Natural killer cell (primary cell): ENCODE results near the gene GTF2I. TPM values are rescaled to one million over a fixed set of nuclear protein-coding genes. Genes with fewer than 3 reads are reported as not detected.

Source experiments
- ATAC-seq, 3 donors: fragments of 150-1000 bp in 2 of 3; fragments of 200-7000 bp in 1 of 3; cut with Tn5 transposase; 1 replicate in 1 of 3; 2 replicates in 2 of 3; pipeline ENCODE4 v1.10.0; 2021; ENCODE audit warnings: mild to moderate bottlenecking in 2 of 3, moderate library complexity in 2 of 3
- DNase-seq, 2 donors: peaks; one replicate each; pipeline versions ENCODE4 v3.0.0 to v3.0.0-alpha.2; 2013 to 2021; ENCODE audit warnings: mixed read lengths in 1 of 2
- H3K27ac ChIP-seq: one replicate; pipeline ENCODE4 v1.5.1; 2013; ENCODE audit warnings: mild to moderate bottlenecking, low read length
- H3K27me3 ChIP-seq: one replicate; pipeline ENCODE4 v1.6.1; 2013; ENCODE audit warnings: low read length; ENCODE audit not compliant: control insufficient read depth, insufficient read depth
- H3K36me3 ChIP-seq: one replicate; pipeline ENCODE4 v1.6.1; 2013; ENCODE audit warnings: low read length; ENCODE audit not compliant: control insufficient read depth, insufficient read depth
- H3K4me1 ChIP-seq: one replicate; pipeline ENCODE4 v1.6.1; 2013; ENCODE audit warnings: low read length; ENCODE audit not compliant: control insufficient read depth, insufficient read depth
- H3K4me3 ChIP-seq: one replicate; pipeline ENCODE4 v1.5.1; 2013; ENCODE audit warnings: low read length
- H3K9me3 ChIP-seq: one replicate; pipeline ENCODE4 v1.6.1; 2013; ENCODE audit warnings: low read length; ENCODE audit not compliant: control insufficient read depth, insufficient read depth
- H3K27ac Mint-ChIP-seq, 2 donors: one replicate each; pipeline ENCODE4 v1.8.0; 2022; ENCODE audit warnings: mild to moderate bottlenecking in 2 of 2, mixed read lengths in 2 of 2, moderate library complexity in 1 of 2
- H3K27me3 Mint-ChIP-seq, 2 donors: one replicate each; pipeline ENCODE4 v1.8.0; 2022; ENCODE audit warnings: low read depth in 2 of 2, mixed read lengths in 2 of 2
- H3K36me3 Mint-ChIP-seq: one replicate; pipeline ENCODE4 v1.8.0; 2022; ENCODE audit warnings: mixed read lengths
- H3K4me1 Mint-ChIP-seq, 2 donors: one replicate each; pipeline ENCODE4 v1.8.0; 2022; ENCODE audit warnings: mixed read lengths in 2 of 2
- H3K4me3 Mint-ChIP-seq: one replicate; pipeline ENCODE4 v1.8.0; 2022; ENCODE audit warnings: mild to moderate bottlenecking, moderate library complexity, mixed read lengths
- H3K9me3 Mint-ChIP-seq, 2 donors: one replicate each; pipeline ENCODE4 v1.8.0; 2022; ENCODE audit warnings: mixed read lengths in 2 of 2
- CTCF ChIP-seq: fragments of 200-600 bp; IDR thresholded peaks from one replicate; pipeline ENCODE4 v1.8.0; 2022; ENCODE audit warnings: antibody characterized with exemption
- WGBS: methylation state at CpG from one replicate; pipeline ENCODE4 v1.1.7; 2013; ENCODE audit warnings: missing lambda C conversion rate; ENCODE audit not compliant: insufficient coverage; 5-methylcytosine and 5-hydroxymethylcytosine counted together
- intact Hi-C: fragments of 100-400 bp; cut with micrococcal nuclease; formaldehyde crosslinking; loops from one replicate; pipeline ENCODE4 v1.14.2; 2022
- total RNA-seq, 4 donors: library from RNA; stranded (reverse); fragments of 120-200 nt in 1 of 4; gene quantifications; one replicate each; pipeline versions ENCODE4 v1.2.3 to v1.2.4, GENCODE V29; 2013 to 2022

GTF2I gene
- total RNA-seq, 3 donors from 2014 or later (not counting 1 experiment from before 2014, with no cell fraction given), result 153 to 222 (median 188) TPM

- no peak overlapping the region for H3K27ac Mint-ChIP-seq
- no peak for ATAC-seq
- no peaks in the 10 kb centered on the region for H3K9me3 Mint-ChIP-seq
- Histone ChIP-seq H3K4me1 (no peaks in the 10 kb centered on the region), H3K9me3 (no peaks in the 10 kb centered on the region), H3K4me3 (no peak overlapping the region), H3K27ac (no peak overlapping the region), H3K27me3 (no peaks in the 10 kb centered on the region), H3K36me3 (no peaks in the 10 kb centered on the region)
- intact Hi-C loops, result no loop called here
- no peak for DNase-seq
- H3K27me3 Mint-ChIP-seq, result no peaks in the 10 kb centered on the region
- no peak for TF ChIP-seq CTCF
- no peak overlapping the region for H3K4me3 Mint-ChIP-seq
- no peaks in the 10 kb centered on the region for H3K36me3 Mint-ChIP-seq
- H3K4me1 Mint-ChIP-seq, result no peaks in the 10 kb centered on the region
- 88% methylated on average over 9 of the region's 9 CpGs for WGBS
Measured at GRCh38 chr7:74623135-74623534, 34.4 kb upstream of the GTF2I start.

GRCh38 chr7:74625446-74625845 is 32.1 kb upstream of the GTF2I start:
- Mint-ChIP-seq H3K27ac (no peak overlapping the region), H3K9me3 (no peaks in the 10 kb centered on the region), H3K27me3 (no peaks in the 10 kb centered on the region), H3K36me3 (no peaks in the 10 kb centered on the region), H3K4me1 (no peaks in the 10 kb centered on the region), H3K4me3 (no peak overlapping the region)
- peak in 1 of 2 donors; percentile 50 for DNase-seq
- no peaks in the 10 kb centered on the region for H3K27me3 ChIP-seq
- TF ChIP-seq CTCF, result no peak
- H3K9me3 ChIP-seq, result no peaks in the 10 kb centered on the region
- H3K27ac ChIP-seq, result no peak overlapping the region
- H3K4me3 ChIP-seq, result no peak overlapping the region
- intact Hi-C loops, result no loop called here
- 19% methylated on average over 3 of the region's 3 CpGs for WGBS
- no peaks in the 10 kb centered on the region for H3K36me3 ChIP-seq
- no peaks in the 10 kb centered on the region for H3K4me1 ChIP-seq
- ATAC-seq, result no peak

- no peak for DNase-seq
- WGBS, result 66% methylated on average over 11 of the region's 12 CpGs
- no peak overlapping the region for H3K4me3 ChIP-seq
- no peaks in the 10 kb centered on the region for H3K27me3 ChIP-seq
- intact Hi-C loops, result no loop called here
- no peak for TF ChIP-seq CTCF
- Mint-ChIP-seq H3K4me3 (no peak overlapping the region), H3K36me3 (no peaks in the 10 kb centered on the region), H3K27ac (no peak overlapping the region), H3K9me3 (no peaks in the 10 kb centered on the region), H3K27me3 (no peaks in the 10 kb centered on the region), H3K4me1 (no peaks in the 10 kb centered on the region)
- H3K36me3 ChIP-seq, result no peaks in the 10 kb centered on the region
- no peak overlapping the region for H3K27ac ChIP-seq
- ATAC-seq, result no peak
- H3K9me3 ChIP-seq, result no peaks in the 10 kb centered on the region
- no peaks in the 10 kb centered on the region for H3K4me1 ChIP-seq
Measured at GRCh38 chr7:74627661-74628411, 29.7 kb upstream of the GTF2I start.

- no peaks in the 10 kb centered on the region for H3K4me1 Mint-ChIP-seq
- intact Hi-C loops, result no loop called here
Measured at GRCh38 chr7:74632505-74632904, 25.0 kb upstream of the GTF2I start.

More at GRCh38 chr7:74632505-74632904, 25.0 kb upstream of the GTF2I start:
- H3K9me3 Mint-ChIP-seq, result no peaks in the 10 kb centered on the region
- no peaks in the 10 kb centered on the region for H3K36me3 ChIP-seq
- DNase-seq, result no peak
- H3K4me3 Mint-ChIP-seq, result no peak overlapping the region
- no peak for TF ChIP-seq CTCF
- H3K27me3 Mint-ChIP-seq, result no peaks in the 10 kb centered on the region
- no peak overlapping the region for H3K4me3 ChIP-seq
- no peaks in the 10 kb centered on the region for H3K9me3 ChIP-seq
- 89% methylated on average over 8 of the region's 8 CpGs for WGBS
- no peaks in the 10 kb centered on the region for H3K36me3 Mint-ChIP-seq
- H3K27ac ChIP-seq, result no peak overlapping the region
- no peaks in the 10 kb centered on the region for H3K4me1 ChIP-seq
- H3K27ac Mint-ChIP-seq, result no peak overlapping the region
- ATAC-seq, result no peak
- no peaks in the 10 kb centered on the region for H3K27me3 ChIP-seq
